Frontal cortex (tissue), 4 donors: ENCODE results near the gene GOLGA8M. TPM values are rescaled to one million over a fixed set of nuclear protein-coding genes. Genes with fewer than 3 reads are reported as not detected.
"Not testable (repeated sequence)": the region's sequence is repeated elsewhere in the genome, so short reads cannot be mapped to it uniquely, and the experiment has no call there.

ENCODE experiments used
- DNase-seq, 2 donors: peaks; one replicate each; pipeline ENCODE4 v3.0.0; 2012; ENCODE audit warnings: low spot score in 2 of 2
- FAIRE-seq: peaks from 2 replicates; lab custom pipeline; 2012; peaks lifted over from hg19 to GRCh38; lab: Jason Lieb, UNC
- small RNA-seq: library from RNA; depleted of rRNA; stranded (forward); fragments of <200 nt; gene quantifications from one replicate; pipeline ENCODE3, GENCODE V24; 2014
- total RNA-seq: library from RNA; depleted of rRNA; stranded (reverse); fragments of >200 nt; gene quantifications from one replicate; pipeline ENCODE4 v1.2.3, GENCODE V29; 2014
- donor health status: control.
- donor health status: control.
- donor health status: control.

The GOLGA8M gene
- total RNA-seq, 1 donor from 2014 or later = 0.82 TPM

DNA sequence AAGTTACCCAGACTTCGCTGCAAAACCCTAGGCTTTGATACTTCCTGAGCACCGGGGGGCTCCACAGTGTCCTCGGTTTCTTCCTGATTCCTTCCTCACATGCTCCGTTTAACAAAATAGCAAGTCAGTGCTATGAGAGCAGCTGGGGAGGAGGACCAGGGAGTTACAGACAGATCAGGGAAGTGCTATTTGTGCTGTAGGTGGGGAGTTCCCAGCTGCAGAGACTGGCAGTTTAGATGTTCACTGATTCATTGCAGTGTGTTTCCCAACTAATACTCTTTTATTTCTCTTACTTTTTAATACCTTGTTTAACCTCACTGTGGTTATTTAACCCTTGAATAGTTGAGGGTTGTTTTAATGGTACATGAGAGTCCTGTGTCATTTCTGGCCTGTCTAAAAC, 45.8 kb downstream of the GOLGA8M start:
- not testable (repeated sequence) for FAIRE-seq

DNA sequence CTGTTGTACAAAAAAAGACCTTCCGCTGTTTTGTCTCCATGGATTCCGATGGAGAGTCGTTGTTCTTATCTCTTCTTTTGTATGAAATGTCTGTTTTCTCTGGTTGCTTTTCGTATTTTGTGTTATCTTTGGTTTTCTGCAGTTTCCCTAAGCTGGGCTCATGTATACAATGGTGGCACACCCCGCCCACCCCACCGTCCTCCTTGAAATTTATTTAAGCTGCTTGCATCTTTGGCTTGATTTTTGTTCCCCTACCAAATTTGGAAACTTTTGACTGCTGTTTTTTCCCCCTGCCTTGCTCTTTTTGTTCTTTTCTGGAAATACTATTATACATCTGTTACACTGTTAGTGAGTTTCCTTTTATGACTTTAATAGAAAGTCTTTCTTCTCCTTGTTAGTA, 47.6 kb downstream of the GOLGA8M start:
- not testable (repeated sequence) for FAIRE-seq, DNase-seq

More for the DNA sequence above, 45.8 kb downstream of the GOLGA8M start:
- not testable (repeated sequence) for DNase-seq

DNA sequence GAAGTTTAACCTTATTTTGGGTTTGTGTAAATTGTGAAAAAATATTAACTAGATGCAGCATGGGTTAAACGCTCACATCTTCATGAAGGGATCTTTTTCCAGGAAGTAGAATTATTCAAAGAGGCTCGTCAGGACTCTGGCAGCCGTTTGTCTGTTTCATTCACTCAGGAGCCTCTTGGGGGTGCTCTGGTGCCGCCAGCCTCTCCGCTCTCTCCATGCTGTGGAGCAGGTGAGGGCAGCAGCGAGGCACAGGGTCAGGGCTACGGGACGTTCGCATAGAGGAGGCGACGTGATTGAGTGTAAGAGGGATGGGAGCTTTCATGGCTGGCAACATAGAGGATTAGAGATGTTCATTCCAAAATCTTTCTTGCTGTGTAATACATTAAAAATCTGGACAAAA, 48.5 kb downstream of the GOLGA8M start:
- not testable (repeated sequence) for FAIRE-seq, DNase-seq

DNA sequence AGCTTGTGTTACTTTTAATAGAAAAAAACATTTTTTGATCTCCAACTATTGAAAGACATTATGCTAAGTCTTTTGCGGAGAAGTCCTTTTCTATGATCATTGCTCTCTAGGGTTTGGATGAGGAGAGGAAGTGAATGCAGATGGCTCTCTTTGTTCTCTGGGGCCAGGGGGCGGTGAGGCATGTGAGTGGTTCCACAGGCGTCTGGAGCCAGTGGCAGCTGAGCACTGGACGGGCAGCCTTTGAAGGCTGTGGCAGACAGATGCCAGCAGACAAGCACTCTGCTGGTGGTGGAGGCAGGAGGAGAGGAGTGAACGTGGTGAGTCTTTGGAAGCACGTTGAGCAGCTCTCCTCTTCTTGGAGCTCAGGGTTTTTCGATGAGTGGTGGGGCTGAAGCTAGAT, 51.5 kb downstream of the GOLGA8M start:
- not testable (repeated sequence) for FAIRE-seq, DNase-seq

DNA sequence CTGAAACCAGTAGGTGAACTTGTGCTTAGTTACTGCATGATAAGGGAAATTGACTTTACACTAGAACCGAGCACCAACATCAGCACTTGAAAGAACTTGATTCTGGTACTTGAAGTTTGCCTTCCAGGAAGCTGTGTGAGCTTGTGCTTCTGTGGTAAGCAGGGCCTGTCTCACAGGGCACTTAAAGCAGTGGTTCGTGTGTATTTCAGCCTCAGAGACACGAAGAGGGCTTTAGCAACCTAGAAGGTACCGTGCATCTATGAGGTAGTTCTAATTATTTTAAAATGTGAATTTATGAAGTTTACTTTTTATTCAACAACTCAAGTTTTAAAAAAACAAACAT, 56.2 kb downstream of the GOLGA8M start:
- not testable (repeated sequence) for FAIRE-seq, DNase-seq

DNA sequence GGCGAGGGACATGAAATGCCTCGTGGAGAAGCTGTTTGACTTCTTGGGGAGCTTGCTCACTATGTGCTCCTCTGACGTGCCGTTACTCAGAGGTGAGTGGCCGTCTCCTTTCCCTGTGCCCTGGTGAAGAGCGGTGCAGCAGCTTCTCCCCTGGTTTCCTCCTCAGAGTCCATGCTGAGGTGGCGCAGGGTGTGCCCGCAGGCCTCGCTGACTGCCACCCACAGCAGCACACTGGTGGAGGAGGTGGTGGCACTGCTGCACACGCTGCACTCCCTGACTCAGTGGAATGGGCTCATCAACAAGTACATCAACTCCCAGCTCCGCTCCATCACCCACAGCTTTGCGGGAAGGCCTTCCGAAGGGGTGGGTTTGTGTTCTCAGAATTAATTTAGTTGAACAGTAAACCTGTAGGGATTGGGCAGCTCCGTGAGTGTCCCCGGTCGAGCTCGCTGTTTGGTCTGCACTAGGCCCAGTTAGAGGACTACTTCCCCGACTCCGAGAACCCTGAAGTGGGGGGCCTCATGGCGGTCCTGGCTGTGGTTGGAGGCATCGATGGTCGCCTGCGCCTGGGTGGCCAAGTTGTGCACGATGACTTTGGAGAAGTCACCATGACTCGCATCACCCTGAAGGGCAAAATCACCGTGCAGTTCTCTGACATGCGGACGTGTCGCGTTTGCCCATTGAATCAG, 56.7 kb downstream of the GOLGA8M start:
- FAIRE-seq, DNase-seq: not testable (repeated sequence)

DNA sequence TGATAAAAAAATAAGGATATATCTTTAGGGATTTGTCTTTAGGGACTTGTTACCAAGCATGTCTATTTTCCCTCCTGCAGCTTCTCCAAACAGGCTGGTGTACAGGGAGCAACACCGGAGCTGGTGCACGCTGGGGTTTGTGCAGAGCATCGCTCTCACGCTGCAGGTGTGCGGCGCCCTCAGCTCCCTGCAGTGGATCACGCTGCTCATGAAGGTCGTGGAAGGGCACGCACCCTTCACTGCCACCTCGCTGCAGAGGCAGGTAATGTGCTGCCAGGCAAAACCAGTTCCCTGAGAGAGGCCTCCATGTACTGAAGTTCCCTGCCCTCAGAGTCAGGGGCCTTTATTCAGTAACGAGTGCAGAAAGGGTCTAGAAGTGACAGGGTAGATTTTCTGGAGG, 58.0 kb downstream of the GOLGA8M start:
- not testable (repeated sequence) for FAIRE-seq

DNA sequence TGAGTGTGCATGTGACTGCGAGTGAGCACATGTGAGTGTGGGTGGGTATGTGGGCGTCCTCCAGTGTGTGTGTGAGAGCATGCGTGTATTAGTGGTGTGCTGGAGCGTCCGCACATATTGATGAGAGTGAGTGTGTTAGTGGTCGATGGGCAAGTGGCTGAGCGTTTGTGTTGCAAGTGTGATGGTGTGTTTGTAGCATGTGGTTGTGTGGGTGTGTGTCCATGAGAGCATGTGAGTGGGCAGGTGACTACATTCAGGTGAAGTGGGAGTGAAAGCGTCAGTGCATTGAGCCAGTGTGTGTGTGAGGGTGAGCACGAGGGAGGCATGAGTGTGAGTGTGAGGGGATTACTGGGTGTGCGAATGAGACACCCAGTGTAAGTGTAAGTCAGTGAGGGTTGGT, 59.7 kb downstream of the GOLGA8M start:
- not testable (repeated sequence) for FAIRE-seq

More for the DNA sequence above, 58.0 kb downstream of the GOLGA8M start:
- not testable (repeated sequence) for DNase-seq

More for the DNA sequence above, 59.7 kb downstream of the GOLGA8M start:
- not testable (repeated sequence) for DNase-seq

Small RNA genes lying within 50 kb of the gene (small RNA-seq; reads per million reads assigned to genes)
- gene RN7SL719P = not detected

Other genes starting within 250 kb of the GOLGA8M start
- not detected for gene GOLGA8G, start 179.4 kb downstream of the GOLGA8M start, total RNA-seq
- gene GOLGA6L25, start 158.9 kb downstream of the GOLGA8M start, total RNA-seq = not detected
- not detected for gene GOLGA6L7, start 136.2 kb upstream of the GOLGA8M start, total RNA-seq
- gene APBA2, start 173.6 kb upstream of the GOLGA8M start, total RNA-seq = 117 TPM